NCI-H2227 (cell line): ENCODE data around the gene TMEM221.
A peak's percentile ranks its signal among the peaks of the same experiment; 100 is the strongest.
"Not testable (repeated sequence)": the region's sequence is repeated elsewhere in the genome, so short reads cannot be mapped to it uniquely, and the experiment has no call there.

ENCODE experiments used
- DNase-seq: peaks from one replicate; lab custom pipeline; 2025; ENCODE audit not compliant: unreplicated experiment; lab: John Stamatoyannopoulos, UW

The TMEM221 gene

DNA sequence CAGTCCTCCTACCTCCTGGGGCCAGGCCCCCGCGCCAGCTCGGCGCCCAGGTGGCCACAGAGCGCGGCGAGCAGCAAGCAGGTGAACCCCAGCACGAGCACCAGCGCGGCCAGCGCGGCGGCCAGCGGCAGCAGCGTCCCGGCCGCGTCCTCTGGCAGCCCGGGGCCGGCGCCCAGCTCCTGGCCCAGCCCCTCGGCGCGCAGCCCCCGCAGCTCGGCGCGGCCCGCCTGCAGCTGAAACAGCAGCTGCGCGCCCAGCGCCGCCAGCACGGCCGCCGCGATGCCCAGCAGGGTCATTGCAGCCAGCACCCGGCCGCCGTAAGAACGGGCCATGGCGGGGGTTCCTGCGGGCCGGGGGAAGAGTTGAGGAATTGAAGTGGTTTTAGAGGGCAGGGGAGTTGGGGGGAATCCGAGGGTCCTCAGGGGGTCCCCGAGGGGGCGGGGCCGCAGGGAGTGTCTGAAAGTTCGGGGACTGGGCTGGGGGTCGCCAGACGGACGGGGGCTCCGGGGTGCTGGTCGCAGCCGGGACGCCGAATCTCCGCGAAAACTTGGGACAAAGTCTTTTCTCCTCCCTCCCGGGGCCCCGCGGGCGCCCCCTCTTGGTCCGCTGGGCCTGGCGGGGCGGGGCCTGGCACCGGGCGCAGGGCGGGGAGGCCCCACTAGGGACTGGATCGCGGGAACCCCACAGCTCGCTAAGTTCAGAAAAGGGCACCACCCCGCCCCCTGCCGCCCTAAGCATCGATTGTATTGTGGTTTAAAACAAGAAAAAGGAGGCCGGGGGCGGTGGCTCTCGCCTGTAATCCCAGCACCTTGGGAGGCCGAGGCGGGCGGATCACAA lies at the start of gene TMEM221:
Gene TMEM221, minus strand, starts transcription at position 538 of the 837 bp plus-strand sequence. Its CDS starts 206 bp downstream, at position 332.
- peak; percentile 29 for DNase-seq

GRCh38 chr19:17497149-17497798 lies 48.8 kb upstream of the TMEM221 start:
- DNase-seq = no peak

DNA sequence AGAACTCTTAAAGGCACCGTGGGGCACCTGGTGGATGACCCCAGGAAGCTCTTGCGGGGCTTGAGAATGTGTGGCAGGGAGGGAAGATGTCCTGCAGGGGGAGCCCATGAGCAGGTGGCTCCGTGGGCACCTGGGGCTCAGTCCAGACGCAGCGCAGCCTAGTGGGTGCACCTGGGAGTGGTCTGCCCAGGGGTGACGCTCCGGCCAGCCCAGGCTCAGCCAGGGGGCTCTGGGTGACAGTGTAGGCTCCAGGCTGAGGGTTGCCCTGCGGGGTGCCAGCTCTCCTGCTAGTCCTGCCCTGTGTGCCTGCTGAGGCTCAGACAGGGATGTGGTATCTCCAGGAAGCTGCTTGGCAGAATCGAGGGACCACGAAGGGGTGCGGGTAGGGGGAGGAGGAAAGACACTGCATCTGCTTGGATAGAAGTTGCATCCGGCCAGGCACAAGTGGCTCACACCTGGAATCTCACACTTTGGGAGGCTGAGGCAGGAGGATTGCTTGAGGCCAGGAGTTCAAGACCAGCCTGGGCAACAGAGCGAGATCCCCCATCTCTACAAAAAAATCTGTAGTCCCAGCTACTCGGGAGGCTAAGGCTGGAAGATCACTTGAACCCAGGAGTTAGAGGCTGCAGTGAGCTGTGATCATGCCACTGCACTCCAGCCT lies 48.0 kb upstream of the TMEM221 start:
- DNase-seq = peak; percentile 19

- no peak for DNase-seq
Measured at GRCh38 chr19:17495639-17496296, 47.3 kb upstream of the TMEM221 start.

DNA sequence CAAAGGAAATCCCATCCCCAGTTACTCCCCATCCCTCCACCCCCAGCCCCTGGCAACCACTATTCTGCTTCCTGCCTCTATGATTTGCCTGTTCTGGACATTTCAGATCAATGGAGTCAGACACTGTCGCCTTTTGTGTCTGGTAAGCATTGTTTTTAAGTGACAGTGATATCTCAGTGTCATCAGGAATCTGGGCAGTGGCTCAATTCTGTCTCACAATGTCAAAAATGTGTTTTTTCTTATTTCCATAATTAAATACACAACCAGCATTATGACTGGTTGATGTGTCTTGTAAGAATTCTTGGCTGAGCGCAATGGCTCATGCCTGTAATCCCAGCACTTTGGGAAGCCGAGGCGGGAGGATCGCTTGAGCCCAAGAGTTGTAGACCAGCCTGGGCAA lies 42.8 kb upstream of the TMEM221 start:
- DNase-seq = no peak

DNA sequence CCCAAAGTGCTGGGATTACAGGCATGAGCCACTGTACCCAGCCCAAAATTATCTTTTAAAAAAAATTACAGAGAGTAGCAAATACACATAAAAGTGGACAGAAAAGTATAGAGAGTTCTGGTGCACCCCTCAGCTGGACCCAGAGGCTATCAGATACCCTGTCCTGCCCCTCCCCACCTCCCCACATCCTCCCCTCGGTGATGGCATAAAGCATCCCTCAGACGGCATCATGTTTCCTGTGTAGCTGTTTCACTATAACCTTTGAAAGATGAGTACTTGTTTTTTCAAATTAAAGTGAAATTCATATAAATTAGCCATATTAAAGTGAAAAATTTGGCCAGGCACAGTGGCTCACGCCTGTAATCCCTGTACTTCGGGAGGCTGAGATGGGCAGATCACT lies 41.9 kb upstream of the TMEM221 start:
- no peak for DNase-seq

DNA sequence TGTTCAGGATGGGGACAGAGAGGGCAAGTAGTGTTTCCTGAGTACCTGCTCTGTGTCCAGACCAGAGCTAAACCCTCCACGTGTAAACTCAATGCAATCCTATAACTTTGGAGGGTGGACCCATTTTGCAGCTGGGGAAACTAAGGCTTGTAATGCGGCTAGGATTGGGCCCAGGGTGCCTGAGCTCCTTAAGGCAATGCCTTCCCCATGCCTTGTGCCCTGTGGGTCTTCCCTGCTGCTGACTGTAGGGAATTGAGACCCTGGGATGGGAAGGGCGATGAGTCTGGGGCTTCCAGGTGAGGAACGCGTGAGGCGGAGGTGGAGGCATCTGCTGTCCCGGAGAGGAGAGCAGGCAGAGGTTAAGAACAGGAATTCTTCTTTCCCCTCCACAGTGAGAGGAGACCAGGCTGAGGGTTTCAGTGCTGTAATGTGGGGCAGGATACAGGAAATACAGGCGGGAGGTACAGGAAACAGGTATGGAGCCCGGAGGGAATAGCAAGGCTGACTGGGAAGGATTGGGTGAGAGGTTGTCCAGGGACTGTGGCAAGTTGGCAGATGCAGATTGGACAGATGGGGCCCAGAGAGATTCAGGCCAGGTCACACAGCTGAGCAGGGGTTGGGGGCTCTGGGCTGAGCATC lies 41.0 kb upstream of the TMEM221 start:
- no peak for DNase-seq

DNA sequence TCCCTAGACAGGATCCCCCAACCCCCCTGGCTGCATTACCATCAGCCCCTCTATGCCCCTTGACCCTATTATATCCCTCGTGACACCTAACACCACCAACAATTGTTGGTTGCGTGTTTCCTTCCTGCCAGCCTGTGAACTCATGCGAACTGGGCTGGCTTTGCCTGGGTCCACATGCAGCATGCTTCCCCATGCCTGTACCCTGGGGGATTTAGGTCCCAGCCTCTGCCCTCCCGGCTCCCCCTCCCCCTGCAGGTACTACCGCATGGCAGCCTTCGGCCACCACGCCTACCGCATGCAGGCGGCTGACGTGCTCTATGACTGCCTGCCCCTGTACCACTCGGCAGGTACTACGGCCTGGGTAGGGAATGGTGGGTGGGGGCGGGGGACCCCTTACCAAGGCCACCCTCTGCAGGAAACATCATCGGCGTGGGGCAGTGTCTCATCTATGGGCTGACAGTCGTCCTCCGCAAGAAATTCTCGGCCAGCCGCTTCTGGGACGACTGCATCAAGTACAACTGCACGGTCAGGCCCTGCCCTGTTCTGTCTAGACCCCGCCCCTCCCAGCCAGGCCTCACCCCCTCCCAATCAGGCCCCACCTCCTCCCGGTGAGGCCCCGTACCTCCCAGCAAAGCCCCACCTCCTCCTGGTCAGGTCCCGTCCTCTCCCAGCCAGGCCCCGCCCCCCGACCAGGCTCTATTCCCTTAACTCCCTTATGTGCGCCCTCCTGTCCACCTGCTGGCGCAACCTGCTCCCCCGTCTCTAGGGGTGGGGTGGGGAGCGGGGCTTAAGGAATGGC lies 40.3 kb upstream of the TMEM221 start:
- peak; percentile 37 for DNase-seq

DNA sequence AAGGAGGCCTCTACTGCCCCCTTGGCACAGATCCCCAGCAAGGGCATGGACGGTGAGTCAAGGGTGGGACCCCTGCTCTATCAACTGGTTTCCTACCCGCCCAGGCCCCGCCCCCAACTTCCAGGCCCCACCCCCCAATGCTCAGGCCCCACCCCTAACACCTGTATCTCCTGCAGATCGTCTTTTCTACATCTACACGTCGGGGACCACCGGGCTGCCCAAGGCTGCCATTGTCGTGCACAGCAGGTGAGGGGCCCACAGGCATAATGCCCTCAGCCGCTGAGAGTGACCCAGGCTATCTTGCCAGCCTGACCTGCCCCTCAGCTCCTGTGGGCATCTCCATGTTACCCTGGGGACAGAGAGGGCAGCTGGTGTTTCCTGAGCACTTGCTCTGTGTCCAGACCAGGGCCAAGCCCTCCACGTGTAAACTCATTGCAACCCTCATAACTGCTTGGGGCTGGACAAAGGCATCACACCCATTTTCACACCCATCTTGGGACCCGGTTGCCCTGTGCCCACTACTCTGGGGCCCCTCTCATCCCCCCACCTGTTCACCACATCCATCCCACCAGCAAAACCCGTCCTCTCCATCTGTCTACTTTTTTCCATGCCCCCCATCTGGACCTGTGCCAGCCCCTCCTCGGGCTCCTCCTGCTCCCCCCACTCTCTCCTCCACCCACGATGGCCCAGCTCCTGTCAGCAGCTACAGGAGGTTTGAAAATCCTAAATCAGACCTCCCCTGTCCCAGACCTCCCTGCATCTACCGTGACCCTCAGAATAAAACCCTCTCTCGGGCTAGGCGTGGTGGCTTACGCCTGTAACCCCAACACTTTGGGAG lies 39.0 kb upstream of the TMEM221 start:
- DNase-seq = no peak

DNA sequence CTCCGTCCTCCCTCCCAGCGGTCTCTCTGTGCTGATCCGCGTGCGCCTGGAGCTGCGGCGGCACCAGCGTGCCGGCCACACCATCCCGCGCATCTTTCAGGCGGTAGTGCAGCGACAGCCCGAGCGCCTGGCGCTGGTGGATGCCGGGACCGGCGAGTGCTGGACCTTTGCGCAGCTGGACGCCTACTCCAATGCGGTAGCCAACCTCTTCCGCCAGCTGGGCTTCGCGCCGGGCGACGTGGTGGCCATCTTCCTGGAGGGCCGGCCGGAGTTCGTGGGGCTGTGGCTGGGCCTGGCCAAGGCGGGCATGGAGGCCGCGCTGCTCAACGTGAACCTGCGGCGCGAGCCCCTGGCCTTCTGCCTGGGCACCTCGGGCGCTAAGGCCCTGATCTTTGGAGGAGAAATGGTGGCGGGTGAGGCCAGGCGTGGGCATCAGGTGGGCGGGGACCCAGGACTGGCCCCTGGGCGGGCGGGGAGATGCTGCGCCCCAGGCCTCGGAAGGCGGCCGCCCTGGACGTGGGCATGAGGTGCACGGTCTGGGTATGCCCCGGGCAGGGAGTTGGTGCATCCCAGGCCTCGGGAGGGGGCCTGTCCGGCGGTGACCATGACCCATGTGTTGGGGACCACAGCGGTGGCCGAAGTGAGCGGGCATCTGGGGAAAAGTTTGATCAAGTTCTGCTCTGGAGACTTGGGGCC lies 38.2 kb upstream of the TMEM221 start:
- no peak for DNase-seq

GRCh38 chr19:17484520-17485185 lies 36.2 kb upstream of the TMEM221 start:
- DNase-seq = no peak

- no peak for DNase-seq
Measured at GRCh38 chr19:17483605-17484002, 35.1 kb upstream of the TMEM221 start.

DNA sequence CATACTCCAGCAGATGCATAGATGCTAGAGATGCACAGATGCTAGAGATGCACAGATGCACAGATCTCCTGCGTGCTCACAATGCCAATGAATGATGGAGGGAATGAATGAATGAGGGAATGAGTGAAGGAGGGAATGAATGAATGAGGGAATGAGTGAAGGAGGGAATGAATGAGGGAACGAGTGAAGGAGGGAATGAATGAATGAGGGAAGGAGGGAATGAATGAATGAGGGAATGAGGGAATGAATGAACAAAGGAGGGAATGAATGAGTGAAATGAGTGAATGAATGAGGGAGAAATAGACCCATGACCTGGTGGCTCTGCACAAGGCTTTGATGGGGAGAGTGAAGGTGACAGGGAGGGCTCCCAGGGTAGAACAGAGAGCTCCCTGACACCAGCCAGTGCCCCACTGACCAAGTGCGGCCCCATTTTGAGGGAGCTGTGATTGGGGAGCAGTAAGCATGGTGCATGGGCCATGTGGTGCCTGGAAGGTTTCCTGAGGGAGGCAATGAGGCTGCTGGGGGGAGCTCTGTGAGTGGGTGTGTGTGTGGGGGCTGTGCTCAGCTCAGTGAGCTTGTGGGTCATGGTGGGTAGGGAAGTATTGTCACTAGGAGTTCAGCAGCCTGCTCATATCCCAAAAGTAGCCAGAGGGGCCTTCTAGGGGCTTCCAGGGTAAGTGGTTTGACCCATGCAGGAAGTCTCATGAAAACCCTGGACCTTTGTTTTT lies 34.6 kb upstream of the TMEM221 start:
- no peak for DNase-seq

DNA sequence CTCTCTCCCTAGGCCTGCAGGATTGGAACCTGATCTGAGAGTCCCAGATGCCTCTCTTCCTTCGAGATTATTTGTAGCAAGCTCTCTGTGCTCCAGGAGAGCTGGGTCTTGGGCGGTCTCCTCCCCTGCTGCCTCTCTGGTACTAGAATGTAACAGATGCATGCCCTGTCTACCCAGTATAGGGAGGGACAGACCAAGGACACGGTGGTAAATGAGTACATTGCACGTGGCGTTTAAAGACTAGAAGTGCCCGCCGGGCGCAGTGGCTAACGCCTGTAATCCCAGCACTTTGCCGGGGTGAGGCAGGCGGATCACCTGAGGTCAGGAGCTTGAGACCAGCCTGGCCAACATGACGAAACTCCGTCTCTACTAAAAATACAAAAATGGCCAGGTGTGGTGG lies 33.5 kb upstream of the TMEM221 start:
- DNase-seq = no peak

- DNase-seq = no peak
Measured at GRCh38 chr19:17479325-17479791, 30.9 kb upstream of the TMEM221 start.

DNA sequence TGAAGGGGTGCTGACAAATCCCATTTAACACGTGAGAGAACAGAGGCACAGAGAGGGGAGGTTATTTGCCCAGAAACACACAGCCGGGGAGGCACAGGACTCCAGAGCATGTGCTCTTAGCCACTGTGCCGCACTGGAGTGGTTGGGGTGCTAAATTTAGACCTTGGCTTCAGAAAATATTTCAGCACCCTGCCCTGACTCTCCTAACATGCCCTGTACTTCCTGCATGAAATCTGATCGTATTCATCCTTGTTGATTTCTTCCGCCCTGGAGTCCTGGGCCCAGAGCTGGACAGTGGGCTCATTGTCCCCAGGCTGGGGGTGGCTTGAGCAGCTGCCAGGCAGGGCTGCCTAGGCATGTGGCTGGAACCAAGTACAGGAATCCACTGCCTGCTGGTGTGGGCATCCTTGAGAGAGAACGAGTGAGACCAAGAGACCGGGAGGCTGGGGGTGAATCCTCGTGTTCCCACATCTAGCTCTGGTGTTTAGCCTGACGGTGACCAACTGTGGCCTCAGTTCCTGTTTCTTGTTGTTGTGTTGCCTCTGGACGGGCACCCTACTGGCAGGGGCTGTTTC lies 27.2 kb upstream of the TMEM221 start:
- no peak for DNase-seq

- not testable (repeated sequence) for DNase-seq
Measured at GRCh38 chr19:17475011-17475540, 26.6 kb upstream of the TMEM221 start.
